Measurements from ENCODE around the gene VLDLR. TPM values are rescaled to one million over a fixed set of nuclear protein-coding genes. Genes with fewer than 3 reads are reported as not detected.

Gene VLDLR
- total and polyA plus RNA-seq, 2 of the 13 experiments (the other 11 are each of a cell fraction or from before 2014, with no cell fraction given), result 3.4 to 10.5 TPM

GRCh38 chr9:2639786-2640185, 18.2 kb downstream of the VLDLR start (continued):
- TF ChIP-seq ZBTB33 (CRISPR knock-in tag; IDR thresholded peaks at IDR 0.05) (no peak), TRIM24 (CRISPR knock-in tag; IDR thresholded peaks at IDR 0.05) (no peak), SKIL (CRISPR knock-in tag; IDR thresholded peaks at IDR 0.05; ENCODE audit: borderline replicate concordance) (no peak), SAP130 (CRISPR knock-in tag; IDR thresholded peaks at IDR 0.05; ENCODE audit: low read depth) (no peak), ZNF512B (CRISPR knock-in tag; IDR thresholded peaks at IDR 0.05; ENCODE audit: borderline replicate concordance) (no peak), GPN1 (CRISPR knock-in tag; IDR thresholded peaks at IDR 0.05; ENCODE audit: borderline replicate concordance) (no peak), ZNF180 (CRISPR knock-in tag; IDR thresholded peaks at IDR 0.05; ENCODE audit: borderline replicate concordance, low read depth) (no peak), ZNF230 (CRISPR knock-in tag; IDR thresholded peaks at IDR 0.05) (no peak), ARID5B (CRISPR knock-in tag; IDR thresholded peaks at IDR 0.05) (0 out of 2 replicates have a peak, but pooled peaks have one; percentile 19), ZNF350 (CRISPR knock-in tag; IDR thresholded peaks at IDR 0.05; ENCODE audit: borderline replicate concordance, low read depth) (no peak), FOXO1 (CRISPR knock-in tag; IDR thresholded peaks at IDR 0.05) (no peak), HOXA7 (CRISPR knock-in tag; IDR thresholded peaks at IDR 0.05) (no peak), ZNF232 (CRISPR knock-in tag; IDR thresholded peaks at IDR 0.05; ENCODE audit: borderline replicate concordance) (no peak), CEBPB (IDR thresholded peaks at IDR 0.05; ENCODE audit: borderline replicate concordance, low read depth, low read length) (peak; percentile 80; the same call in 1 of the 2 replicates), ZMAT3 (CRISPR knock-in tag; conservative IDR thresholded peaks at IDR 0.05) (no peak), ZNF713 (CRISPR knock-in tag; IDR thresholded peaks at IDR 0.05) (no peak), NR0B2 (CRISPR knock-in tag; IDR thresholded peaks at IDR 0.05) (no peak)
- TF ChIP-seq, protein P1, sequence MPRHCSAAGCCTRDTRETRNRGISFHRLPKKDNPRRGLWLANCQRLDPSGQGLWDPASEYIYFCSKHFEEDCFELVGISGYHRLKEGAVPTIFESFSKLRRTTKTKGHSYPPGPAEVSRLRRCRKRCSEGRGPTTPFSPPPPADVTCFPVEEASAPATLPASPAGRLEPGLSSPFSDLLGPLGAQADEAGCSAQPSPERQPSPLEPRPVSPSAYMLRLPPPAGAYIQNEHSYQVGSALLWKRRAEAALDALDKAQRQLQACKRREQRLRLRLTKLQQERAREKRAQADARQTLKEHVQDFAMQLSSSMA (CRISPR knock-in tag; IDR thresholded peaks at IDR 0.05), result no peak
